Measurements from ENCODE around the gene NFIA. TPM values are rescaled to one million over a fixed set of nuclear protein-coding genes. Genes with fewer than 3 reads are reported as not detected.
A peak's percentile ranks its signal among the peaks of the same experiment; 100 is the strongest.

Gene NFIA
- total and polyA plus RNA-seq, 2 of the 13 experiments (the other 11 are each of a cell fraction or from before 2014, with no cell fraction given) = 14.7 to 28.5 TPM

GRCh38 chr1:61264825-61265242, 182.5 kb downstream of the NFIA start (continued):
- TF ChIP-seq HNF1A (IDR thresholded peaks at IDR 0.05; ENCODE audit: low read depth) (0 out of 2 replicates have a peak, but pooled peaks have one; percentile 22), HNF1A (CRISPR knock-in tag; IDR thresholded peaks at IDR 0.05; ENCODE audit: borderline replicate concordance) (peak; percentile 54; the same call in 1 of the 2 replicates), MXI1 (IDR thresholded peaks at IDR 0.05; ENCODE audit: borderline replicate concordance, low read depth, low read length) (no peak), ZBTB3 (CRISPR knock-in tag; IDR thresholded peaks at IDR 0.05; ENCODE audit: borderline replicate concordance, low read depth) (peak; percentile 72; the same call in 1 of the 2 replicates), RNF2 (conservative IDR thresholded peaks at IDR 0.05; ENCODE audit: low read depth) (no peak), MEIS2 (CRISPR knock-in tag; IDR thresholded peaks at IDR 0.05) (0 out of 2 replicates have a peak, but pooled peaks have one; percentile 26), ZNF362 (CRISPR knock-in tag; IDR thresholded peaks at IDR 0.05; ENCODE audit: borderline replicate concordance) (0 out of 2 replicates have a peak, but pooled peaks have one; percentile 8), NR2C2 (CRISPR knock-in tag; IDR thresholded peaks at IDR 0.05; ENCODE audit: borderline replicate concordance) (peak; percentile 48; the same call in 1 of the 2 replicates), GRHL1 (CRISPR knock-in tag; conservative IDR thresholded peaks at IDR 0.05) (no peak), FOSL2 (CRISPR knock-in tag; IDR thresholded peaks at IDR 0.05) (peak; percentile 71), POGZ (CRISPR knock-in tag; IDR thresholded peaks at IDR 0.05) (peak; percentile 70), LCORL (IDR thresholded peaks at IDR 0.05) (peak; percentile 44; the same call in 1 of the 2 replicates), LCORL (CRISPR knock-in tag; IDR thresholded peaks at IDR 0.05) (no peak), SALL1 (CRISPR knock-in tag; IDR thresholded peaks at IDR 0.05) (no peak; the same call in 1 of the 2 replicates)
